Activated CD4-positive, alpha-beta T cell treated with anti-CD3 and anti-CD28 coated beads, Interleukin-2, amount 50 U/mL, for 4 hours (primary cell): Measurements from ENCODE around the gene BICDL1.

ENCODE experiments used
- DNase-seq, 2 experiments: peaks; one replicate each; pipeline ENCODE4 v3.0.0-alpha.2; 2020

The BICDL1 gene

GRCh38 chr12:120085920-120086645, 97.0 kb downstream of the BICDL1 start:
- no peak for DNase-seq

- DNase-seq = peak; percentile 99 to 100
Measured at GRCh38 chr12:120086801-120087621, 98.0 kb downstream of the BICDL1 start.

- DNase-seq = no peak
Measured at GRCh38 chr12:120089105-120089504, 100.1 kb downstream of the BICDL1 start.

- DNase-seq = no peak
Measured at GRCh38 chr12:120089796-120090195, 100.8 kb downstream of the BICDL1 start.

- DNase-seq = no peak
Measured at GRCh38 chr12:120090206-120090605, 101.2 kb downstream of the BICDL1 start.

GRCh38 chr12:120090626-120091295, 101.7 kb downstream of the BICDL1 start:
- DNase-seq = no peak

- DNase-seq = no peak
Measured at GRCh38 chr12:120091371-120092090, 102.5 kb downstream of the BICDL1 start.

- no peak for DNase-seq
Measured at GRCh38 chr12:120092551-120093335, 103.7 kb downstream of the BICDL1 start.

- no peak for DNase-seq
Measured at GRCh38 chr12:120093336-120093591, 104.2 kb downstream of the BICDL1 start.

- no peak for DNase-seq
Measured at GRCh38 chr12:120093592-120094355, 104.7 kb downstream of the BICDL1 start.

- DNase-seq = no peak
Measured at GRCh38 chr12:120094485-120094884, 105.4 kb downstream of the BICDL1 start.

- DNase-seq = no peak
Measured at GRCh38 chr12:120095331-120095730, 106.3 kb downstream of the BICDL1 start.

- no peak for DNase-seq
Measured at GRCh38 chr12:120095736-120096135, 106.7 kb downstream of the BICDL1 start.

GRCh38 chr12:120096671-120097202, 107.7 kb downstream of the BICDL1 start:
- no peak for DNase-seq

GRCh38 chr12:120098756-120099470, 109.9 kb downstream of the BICDL1 start:
- DNase-seq = no peak

GRCh38 chr12:120099738-120100137, 110.7 kb downstream of the BICDL1 start:
- DNase-seq = no peak

GRCh38 chr12:120100630-120101029, 111.6 kb downstream of the BICDL1 start:
- no peak for DNase-seq

- DNase-seq = no peak
Measured at GRCh38 chr12:120101182-120101581, 112.1 kb downstream of the BICDL1 start.

GRCh38 chr12:120101617-120102016, 112.6 kb downstream of the BICDL1 start:
- no peak for DNase-seq

- DNase-seq = no peak
Measured at GRCh38 chr12:120102189-120103043, 113.4 kb downstream of the BICDL1 start.
